Keratinocyte (primary cell): Measurements from ENCODE around the gene LARGE1.

Source experiments
- CTCF ChIP-seq, 3 experiments: IDR thresholded peaks in 1 of 3; conservative IDR thresholded peaks in 1 of 3; optimal IDR thresholded peaks in 1 of 3; 2 replicates in 2 of 3; 3 replicates in 1 of 3; pipeline versions ENCODE3 to v1.5.1; 2011; ENCODE audit warnings: low read length in 3 of 3, mild to moderate bottlenecking in 3 of 3, moderate library complexity in 2 of 3, control low read depth in 1 of 3, inconsistent platforms in 1 of 3; ENCODE audit not compliant: insufficient read depth in 2 of 3; ENCODE audit errors: extremely low read depth in 1 of 3
- EZH2 ChIP-seq: IDR thresholded peaks from one replicate; pipeline ENCODE4 v1.6.1; 2012; ENCODE audit warnings: inconsistent platforms, mild to moderate bottlenecking, low read length, moderate library complexity

DNA sequence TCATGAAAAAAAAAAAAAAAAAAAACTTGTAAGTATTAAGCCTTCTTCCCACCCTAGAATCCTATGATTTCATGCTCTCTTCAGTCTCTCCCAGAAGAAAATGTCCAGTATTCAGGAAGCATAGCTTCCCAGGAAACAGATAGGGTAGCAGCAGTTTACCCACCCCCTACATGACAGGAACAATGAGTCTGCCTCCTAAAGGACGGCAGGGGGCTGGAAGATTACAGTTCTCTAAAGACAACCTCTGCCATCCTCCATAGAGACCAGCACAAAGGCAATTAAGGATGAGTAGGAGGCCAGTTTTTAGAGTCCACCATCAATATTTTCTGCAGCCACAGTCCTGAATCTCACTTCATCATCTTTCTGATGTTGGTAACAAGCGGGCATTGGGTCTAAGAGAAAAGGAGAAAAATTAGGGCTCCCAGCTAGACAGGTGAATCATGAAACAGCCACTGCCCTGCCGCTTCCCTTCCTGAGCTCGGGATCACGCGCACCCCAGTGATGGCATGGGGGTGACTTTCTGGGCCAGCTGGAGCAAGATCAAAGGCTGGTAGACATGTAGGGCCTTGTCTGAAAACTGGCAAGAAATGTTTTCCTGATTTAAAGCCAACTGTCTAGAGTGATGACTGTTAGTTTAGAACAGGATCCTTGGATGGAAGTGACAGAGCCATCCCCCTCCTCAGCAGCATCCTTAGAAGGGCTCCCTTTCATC is 322.8 kb downstream of the LARGE1 start:
- TF ChIP-seq CTCF (optimal IDR thresholded peaks at IDR 0.05 in 1 of 3, IDR thresholded peaks at IDR 0.05 in 1 of 3, conservative IDR thresholded peaks at IDR 0.05 in 1 of 3; ENCODE audit: extremely low read depth in 1 of 3, insufficient read depth in 2 of 3, low read length in 3 of 3) = no peak
- no peak for TF ChIP-seq EZH2
